WTC11 (cell line): ENCODE data around the gene XPO6. TPM values are rescaled to one million over a fixed set of nuclear protein-coding genes. Genes with fewer than 3 reads are reported as not detected.

Source experiments
- ATAC-seq: fragments of 200-7000 bp; cut with Tn5 transposase; 2 replicates; pipeline ENCODE4 v1.10.0; 2021; ENCODE audit warnings: mild to moderate bottlenecking, moderate library complexity
- CTCF ChIA-PET: fragments of 300-600 bp; sonication (Branson Sonifier 250); formaldehyde crosslinking; loops from one replicate; lab custom pipeline; 2021; ENCODE audit warnings: antibody characterized with exemption; lab: Charles Lee
- POLR2A ChIA-PET: fragments of 350-600 bp; sonication (Branson Sonifier 250); formaldehyde crosslinking; loops from one replicate; lab custom pipeline; 2021; ENCODE audit warnings: antibody characterized with exemption; lab: Charles Lee
- DNase-seq: peaks from one replicate; pipeline ENCODE4 v3.0.0; 2021; ENCODE audit warnings: low spot score
- H3K27ac Mint-ChIP-seq: 2 replicates; pipeline ENCODE4 v1.8.0; 2021; ENCODE audit warnings: mixed read lengths
- H3K27me3 Mint-ChIP-seq: 2 replicates; pipeline ENCODE4 v1.8.0; 2021; ENCODE audit warnings: low read depth, mild to moderate bottlenecking, moderate library complexity, mixed read lengths
- H3K36me3 Mint-ChIP-seq: 2 replicates; pipeline ENCODE4 v1.8.0; 2021; ENCODE audit warnings: mixed read lengths
- H3K4me1 Mint-ChIP-seq: 2 replicates; pipeline ENCODE4 v1.8.0; 2022; ENCODE audit warnings: mixed read lengths
- H3K4me3 Mint-ChIP-seq: 2 replicates; pipeline ENCODE4 v1.8.0; 2021; ENCODE audit warnings: mild to moderate bottlenecking, moderate library complexity, mixed read lengths
- H3K9me3 Mint-ChIP-seq: 2 replicates; pipeline ENCODE4 v1.8.0; 2021; ENCODE audit warnings: mixed read lengths
- CBFB ChIP-seq: sonication (generic); formaldehyde crosslinking; IDR thresholded peaks from 2 replicates; pipeline ENCODE4 v1.8.1; 2022; ENCODE audit warnings: mild to moderate bottlenecking, low read depth, missing genetic modification reagents
- ELF4 ChIP-seq: sonication (generic); formaldehyde crosslinking; IDR thresholded peaks from 2 replicates; pipeline ENCODE4 v1.8.1; 2022; ENCODE audit warnings: low read depth, mild to moderate bottlenecking, moderate library complexity, missing genetic modification reagents
- EMX1 ChIP-seq: fragments of 250-450 bp; sonication (Bioruptor Pico); IDR thresholded peaks from 2 replicates; pipeline ENCODE4 v1.8.0; 2021; ENCODE audit warnings: mild to moderate bottlenecking
- FOXP1 ChIP-seq: sonication (generic); formaldehyde crosslinking; IDR thresholded peaks from 2 replicates; pipeline ENCODE4 v1.8.0; 2022; ENCODE audit warnings: missing genetic modification reagents, mild to moderate bottlenecking, moderate library complexity, borderline replicate concordance
- KAT7 ChIP-seq: sonication (generic); formaldehyde crosslinking; IDR thresholded peaks from 2 replicates; pipeline ENCODE4 v1.8.1; 2023; ENCODE audit warnings: missing genetic modification reagents, mild to moderate bottlenecking, borderline replicate concordance
- MXD4 ChIP-seq: fragments of 250-450 bp; sonication (Bioruptor Pico); IDR thresholded peaks from 2 replicates; pipeline ENCODE4 v1.8.0; 2021; ENCODE audit warnings: mild to moderate bottlenecking, moderate library complexity, borderline replicate concordance
- NFE2L1 ChIP-seq: sonication (generic); formaldehyde crosslinking; IDR thresholded peaks from 2 replicates; pipeline ENCODE4 v1.8.1; 2023; ENCODE audit warnings: missing genetic modification reagents
- PRRX2 ChIP-seq: fragments of 250-450 bp; sonication (Bioruptor Pico); IDR thresholded peaks from 2 replicates; pipeline ENCODE4 v1.8.0; 2021; ENCODE audit warnings: mild to moderate bottlenecking
- SP1 ChIP-seq: sonication (generic); formaldehyde crosslinking; conservative IDR thresholded peaks from 2 replicates; pipeline ENCODE4 v1.8.1; 2022; ENCODE audit warnings: missing genetic modification reagents
- TCF7 ChIP-seq: sonication (generic); formaldehyde crosslinking; IDR thresholded peaks from 2 replicates; pipeline ENCODE4 v1.8.0; 2022; ENCODE audit warnings: mild to moderate bottlenecking, low read depth, missing genetic modification reagents, moderate library complexity
- ZNF263 ChIP-seq: sonication (generic); formaldehyde crosslinking; IDR thresholded peaks from 2 replicates; pipeline ENCODE4 v1.8.1; 2022; ENCODE audit warnings: low read depth, mild to moderate bottlenecking, moderate library complexity, missing genetic modification reagents
- ZNF317 ChIP-seq: sonication (generic); formaldehyde crosslinking; IDR thresholded peaks from 2 replicates; pipeline ENCODE4 v1.8.1; 2023; ENCODE audit warnings: low read depth, mild to moderate bottlenecking, moderate library complexity, missing genetic modification reagents, borderline replicate concordance
- ZNF396 ChIP-seq: fragments of 250-450 bp; sonication (Bioruptor Pico); IDR thresholded peaks from 2 replicates; pipeline ENCODE4 v1.8.0; 2021; ENCODE audit warnings: mild to moderate bottlenecking, moderate library complexity, borderline replicate concordance
- ZNF416 ChIP-seq: fragments of 250-450 bp; sonication (Bioruptor Pico); IDR thresholded peaks from 2 replicates; pipeline ENCODE4 v1.9.0; 2021; ENCODE audit warnings: mild to moderate bottlenecking, inconsistent platforms
- ZNF671 ChIP-seq: fragments of 250-450 bp; sonication (Bioruptor Pico); IDR thresholded peaks from 2 replicates; pipeline ENCODE4 v1.8.0; 2021; ENCODE audit warnings: mild to moderate bottlenecking
- total RNA-seq: library from RNA; stranded (reverse); gene quantifications from 3 replicates; pipeline ENCODE4 v1.2.3, GENCODE V29; 2021
- TF ChIP-seq, protein P1 (sequence below): sonication (generic); formaldehyde crosslinking; IDR thresholded peaks from 2 replicates; pipeline ENCODE4 v1.8.0; 2023; ENCODE audit warnings: missing genetic modification reagents
- TF ChIP-seq, protein P2 (sequence below): sonication (generic); formaldehyde crosslinking; IDR thresholded peaks from 2 replicates; pipeline ENCODE4 v1.8.1; 2022; ENCODE audit warnings: missing genetic modification reagents, borderline replicate concordance
- TF ChIP-seq, protein P3 (sequence below): sonication (generic); formaldehyde crosslinking; IDR thresholded peaks from 2 replicates; pipeline ENCODE4 v1.8.0; 2022; ENCODE audit warnings: mild to moderate bottlenecking, missing genetic modification reagents
- TF ChIP-seq, protein P4 (sequence below): fragments of 250-450 bp; sonication (Bioruptor Pico); conservative IDR thresholded peaks from 2 replicates; pipeline ENCODE4 v1.9.0; 2021; ENCODE audit warnings: mild to moderate bottlenecking
- TF ChIP-seq, protein P5 (sequence below): sonication (generic); formaldehyde crosslinking; IDR thresholded peaks from 2 replicates; pipeline ENCODE4 v1.8.1; 2022; ENCODE audit warnings: mild to moderate bottlenecking, missing genetic modification reagents, moderate library complexity, borderline replicate concordance
- TF ChIP-seq, protein P6 (sequence below): sonication (generic); formaldehyde crosslinking; IDR thresholded peaks from 2 replicates; pipeline ENCODE4 v1.8.1; 2023; ENCODE audit warnings: mild to moderate bottlenecking, missing genetic modification reagents, moderate library complexity

XPO6 gene
- total RNA-seq, 1 experiment from 2014 or later: 160 TPM

DNA sequence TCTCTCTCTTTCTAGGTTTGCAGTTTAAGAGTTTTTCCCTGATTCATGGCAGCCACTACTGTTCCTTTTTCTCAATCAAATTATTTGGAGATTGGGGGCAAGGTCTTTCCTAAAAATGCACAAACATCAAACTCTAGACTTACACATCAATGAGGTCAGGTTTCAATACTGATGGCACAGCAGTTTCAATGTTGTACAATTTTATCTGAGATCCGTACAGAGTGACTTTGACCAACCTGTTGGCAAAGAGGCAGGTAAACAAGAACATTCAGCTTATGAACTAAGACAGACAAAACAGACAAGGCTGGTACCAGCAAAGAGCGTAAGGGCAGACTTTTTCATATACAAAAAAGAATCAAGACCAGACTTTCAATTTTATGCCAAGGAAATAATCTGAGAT is 90.2 kb downstream of the XPO6 start:
- no peaks in the 10 kb centered on the region for H3K4me1 Mint-ChIP-seq
- no peaks in the 10 kb centered on the region for H3K9me3 Mint-ChIP-seq
- no peaks in the 10 kb centered on the region for H3K27me3 Mint-ChIP-seq
- H3K36me3 Mint-ChIP-seq: peaks cover 52% of the 10 kb centered on the region
- H3K27ac Mint-ChIP-seq: no peak overlapping the region
- no peak overlapping the region for H3K4me3 Mint-ChIP-seq
- DNase-seq (no peak), ATAC-seq (no peak)
- TF ChIP-seq KAT7 (CRISPR knock-in tag): no peak
- no peak for TF ChIP-seq SP1
- TF ChIP-seq ZNF396 (CRISPR knock-in tag): no peak
- no peak for TF ChIP-seq PRRX2 (CRISPR knock-in tag)
- no peak for TF ChIP-seq ZNF263 (CRISPR knock-in tag)
- TF ChIP-seq, protein P1, sequence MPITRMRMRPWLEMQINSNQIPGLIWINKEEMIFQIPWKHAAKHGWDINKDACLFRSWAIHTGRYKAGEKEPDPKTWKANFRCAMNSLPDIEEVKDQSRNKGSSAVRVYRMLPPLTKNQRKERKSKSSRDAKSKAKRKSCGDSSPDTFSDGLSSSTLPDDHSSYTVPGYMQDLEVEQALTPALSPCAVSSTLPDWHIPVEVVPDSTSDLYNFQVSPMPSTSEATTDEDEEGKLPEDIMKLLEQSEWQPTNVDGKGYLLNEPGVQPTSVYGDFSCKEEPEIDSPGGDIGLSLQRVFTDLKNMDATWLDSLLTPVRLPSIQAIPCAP (CRISPR knock-in tag): no peak
- TF ChIP-seq, protein P2, sequence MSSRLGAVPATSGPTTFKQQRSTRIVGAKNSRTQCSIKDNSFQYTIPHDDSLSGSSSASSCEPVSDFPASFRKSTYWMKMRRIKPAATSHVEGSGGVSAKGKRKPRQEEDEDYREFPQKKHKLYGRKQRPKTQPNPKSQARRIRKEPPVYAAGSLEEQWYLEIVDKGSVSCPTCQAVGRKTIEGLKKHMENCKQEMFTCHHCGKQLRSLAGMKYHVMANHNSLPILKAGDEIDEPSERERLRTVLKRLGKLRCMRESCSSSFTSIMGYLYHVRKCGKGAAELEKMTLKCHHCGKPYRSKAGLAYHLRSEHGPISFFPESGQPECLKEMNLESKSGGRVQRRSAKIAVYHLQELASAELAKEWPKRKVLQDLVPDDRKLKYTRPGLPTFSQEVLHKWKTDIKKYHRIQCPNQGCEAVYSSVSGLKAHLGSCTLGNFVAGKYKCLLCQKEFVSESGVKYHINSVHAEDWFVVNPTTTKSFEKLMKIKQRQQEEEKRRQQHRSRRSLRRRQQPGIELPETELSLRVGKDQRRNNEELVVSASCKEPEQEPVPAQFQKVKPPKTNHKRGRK (CRISPR knock-in tag): no peak
- TF ChIP-seq, protein P3, sequence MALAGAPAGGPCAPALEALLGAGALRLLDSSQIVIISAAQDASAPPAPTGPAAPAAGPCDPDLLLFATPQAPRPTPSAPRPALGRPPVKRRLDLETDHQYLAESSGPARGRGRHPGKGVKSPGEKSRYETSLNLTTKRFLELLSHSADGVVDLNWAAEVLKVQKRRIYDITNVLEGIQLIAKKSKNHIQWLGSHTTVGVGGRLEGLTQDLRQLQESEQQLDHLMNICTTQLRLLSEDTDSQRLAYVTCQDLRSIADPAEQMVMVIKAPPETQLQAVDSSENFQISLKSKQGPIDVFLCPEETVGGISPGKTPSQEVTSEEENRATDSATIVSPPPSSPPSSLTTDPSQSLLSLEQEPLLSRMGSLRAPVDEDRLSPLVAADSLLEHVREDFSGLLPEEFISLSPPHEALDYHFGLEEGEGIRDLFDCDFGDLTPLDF (CRISPR knock-in tag): no peak
- no peak for TF ChIP-seq ELF4 (CRISPR knock-in tag)
- TF ChIP-seq MXD4: no peak
- TF ChIP-seq FOXP1 (CRISPR knock-in tag): no peak
- TF ChIP-seq ZNF671 (CRISPR knock-in tag): no peak
- TF ChIP-seq EMX1 (CRISPR knock-in tag): no peak
- ChIA-PET CTCF (no interaction called here), POLR2A (no interaction called here)

DNA sequence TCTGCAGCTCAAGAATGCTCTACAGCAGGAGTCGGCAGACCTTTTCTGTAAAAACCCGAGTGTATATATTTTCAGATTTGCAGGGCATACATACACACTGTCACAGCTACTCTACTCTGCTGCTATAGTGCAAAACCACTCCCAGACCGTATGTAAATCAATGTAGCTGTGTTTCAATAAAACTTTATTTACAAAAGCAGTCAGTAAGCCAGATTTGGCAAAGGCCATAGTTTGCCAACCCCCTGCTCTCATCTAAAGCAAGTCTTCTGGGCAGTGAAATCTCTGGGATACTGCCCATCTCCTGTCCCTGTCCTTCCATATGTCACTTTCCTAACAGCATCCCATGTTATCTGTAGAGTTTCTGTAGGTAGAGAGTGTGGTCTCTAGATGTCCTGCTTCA is 91.0 kb downstream of the XPO6 start:
- TF ChIP-seq EMX1 (CRISPR knock-in tag) (no peak), NFE2L1 (no peak), ZNF317 (CRISPR knock-in tag) (no peak), TCF7 (CRISPR knock-in tag) (no peak), CBFB (no peak), ELF4 (CRISPR knock-in tag) (no peak), ZNF416 (CRISPR knock-in tag) (no peak)
- TF ChIP-seq, protein P4, sequence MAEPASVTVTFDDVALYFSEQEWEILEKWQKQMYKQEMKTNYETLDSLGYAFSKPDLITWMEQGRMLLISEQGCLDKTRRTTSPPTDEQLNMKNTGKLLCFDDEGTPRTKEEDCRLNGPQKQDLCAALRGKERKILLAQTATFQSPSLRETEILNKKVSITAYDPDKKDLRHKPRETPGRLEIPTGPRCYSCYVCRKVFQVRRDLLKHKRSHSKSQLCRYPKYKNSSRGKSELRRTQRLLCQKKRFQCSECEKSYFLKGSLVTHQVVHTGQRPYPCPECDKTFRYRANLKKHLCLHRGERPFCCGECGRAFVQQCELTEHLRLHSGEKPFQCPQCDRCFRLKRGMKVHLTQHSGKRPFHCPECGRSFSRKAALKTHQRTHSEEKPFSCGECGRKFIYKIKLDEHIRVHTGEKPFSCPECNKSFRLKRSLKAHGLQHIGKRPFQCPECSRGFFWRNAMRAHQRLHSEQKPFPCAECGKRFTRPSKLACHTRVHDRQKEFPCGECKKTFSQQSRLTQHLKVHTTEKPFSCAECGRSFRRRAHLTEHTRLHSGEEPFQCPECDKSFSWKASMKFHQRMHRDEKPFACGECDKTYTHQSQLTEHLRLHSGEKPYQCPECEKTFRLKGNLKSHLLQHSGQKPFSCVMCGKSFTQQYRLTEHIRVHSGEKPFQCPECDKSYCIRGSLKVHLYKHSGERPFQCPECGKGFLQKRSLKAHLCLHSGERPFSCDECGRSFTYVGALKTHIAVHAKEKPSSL: no peak
- TF ChIP-seq, protein P2 (CRISPR knock-in tag): no peak
- TF ChIP-seq, protein P5, sequence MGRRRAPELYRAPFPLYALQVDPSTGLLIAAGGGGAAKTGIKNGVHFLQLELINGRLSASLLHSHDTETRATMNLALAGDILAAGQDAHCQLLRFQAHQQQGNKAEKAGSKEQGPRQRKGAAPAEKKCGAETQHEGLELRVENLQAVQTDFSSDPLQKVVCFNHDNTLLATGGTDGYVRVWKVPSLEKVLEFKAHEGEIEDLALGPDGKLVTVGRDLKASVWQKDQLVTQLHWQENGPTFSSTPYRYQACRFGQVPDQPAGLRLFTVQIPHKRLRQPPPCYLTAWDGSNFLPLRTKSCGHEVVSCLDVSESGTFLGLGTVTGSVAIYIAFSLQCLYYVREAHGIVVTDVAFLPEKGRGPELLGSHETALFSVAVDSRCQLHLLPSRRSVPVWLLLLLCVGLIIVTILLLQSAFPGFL: no peak
- TF ChIP-seq, protein P6, sequence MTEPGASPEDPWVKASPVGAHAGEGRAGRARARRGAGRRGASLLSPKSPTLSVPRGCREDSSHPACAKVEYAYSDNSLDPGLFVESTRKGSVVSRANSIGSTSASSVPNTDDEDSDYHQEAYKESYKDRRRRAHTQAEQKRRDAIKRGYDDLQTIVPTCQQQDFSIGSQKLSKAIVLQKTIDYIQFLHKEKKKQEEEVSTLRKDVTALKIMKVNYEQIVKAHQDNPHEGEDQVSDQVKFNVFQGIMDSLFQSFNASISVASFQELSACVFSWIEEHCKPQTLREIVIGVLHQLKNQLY (CRISPR knock-in tag): no peak
- ChIA-PET CTCF (interaction anchor here (1.0 kb wide), 1 partner anchor 30 kb away, joined by 4 read pairs; no protein-coding TSS in a partner anchor), POLR2A (no interaction called here)
- no peak for DNase-seq
- H3K4me3 Mint-ChIP-seq: no peak overlapping the region
- no peaks in the 10 kb centered on the region for H3K4me1 Mint-ChIP-seq
- H3K27me3 Mint-ChIP-seq: no peaks in the 10 kb centered on the region
- peaks cover 51% of the 10 kb centered on the region for H3K36me3 Mint-ChIP-seq
- no peak for ATAC-seq
- no peaks in the 10 kb centered on the region for H3K9me3 Mint-ChIP-seq
- H3K27ac Mint-ChIP-seq: no peak overlapping the region
